ENCODE measurements around the gene TEP1. TPM values are rescaled to one million over a fixed set of nuclear protein-coding genes. Genes with fewer than 3 reads are reported as not detected.

Gene TEP1
- total and polyA plus RNA-seq, 2 of the 13 experiments (the other 11 are each of a cell fraction or from before 2014, with no cell fraction given) = 11.0 to 12.8 TPM

- TF ChIP-seq DMAP1 (CRISPR knock-in tag; IDR thresholded peaks at IDR 0.05) = peak; percentile 95
- peak; percentile 92 for TF ChIP-seq KAT8 (CRISPR knock-in tag; IDR thresholded peaks at IDR 0.05)
- no peak for TF ChIP-seq PTBP1 (IDR thresholded peaks at IDR 0.05; ENCODE audit: low read depth, low read length, poor library complexity, severe bottlenecking)
- peak; percentile 67 for TF ChIP-seq ZNF547 (CRISPR knock-in tag; IDR thresholded peaks at IDR 0.05)
- TF ChIP-seq ETV5 (CRISPR knock-in tag; IDR thresholded peaks at IDR 0.05; ENCODE audit: borderline replicate concordance) = peak; percentile 53
- no peak; the same call in 1 of the 2 replicates for TF ChIP-seq ZBTB33 (CRISPR knock-in tag; IDR thresholded peaks at IDR 0.05)
- TF ChIP-seq ZBTB2 (CRISPR knock-in tag; IDR thresholded peaks at IDR 0.05; ENCODE audit: low read depth) = peak; percentile 90
- TF ChIP-seq NFE2L1 (CRISPR knock-in tag; IDR thresholded peaks at IDR 0.05; ENCODE audit: borderline replicate concordance) = no peak
- TF ChIP-seq STAT5B (CRISPR knock-in tag; IDR thresholded peaks at IDR 0.05) = no peak; the same call in 1 of the 2 replicates
- no peak for TF ChIP-seq PRDM4 (CRISPR knock-in tag; IDR thresholded peaks at IDR 0.05; ENCODE audit: borderline replicate concordance)
- 0 out of 2 replicates have a peak, but pooled peaks have one; percentile 31 for TF ChIP-seq ZFP37 (CRISPR knock-in tag; IDR thresholded peaks at IDR 0.05; ENCODE audit: borderline replicate concordance)
- TF ChIP-seq ZNF580 (CRISPR knock-in tag; IDR thresholded peaks at IDR 0.05; ENCODE audit: borderline replicate concordance, low read depth) = peak; percentile 90
- no peak for TF ChIP-seq DDIT3 (CRISPR knock-in tag; IDR thresholded peaks at IDR 0.05)
- peak; percentile 68; the same call in 1 of the 2 replicates for TF ChIP-seq ZBTB10 (CRISPR knock-in tag; IDR thresholded peaks at IDR 0.05; ENCODE audit: borderline replicate concordance)
- TF ChIP-seq THAP8 (CRISPR knock-in tag; IDR thresholded peaks at IDR 0.05; ENCODE audit: borderline replicate concordance) = peak; percentile 94; the same call in 1 of the 2 replicates
Observed at GRCh38 chr14:20343092-20343861, 70.0 kb downstream of the TEP1 start, which contains the start of gene PARP2 (continued).
